ENCODE data around the gene LIMK1. TPM values are rescaled to one million over a fixed set of nuclear protein-coding genes. Genes with fewer than 3 reads are reported as not detected.

Gene LIMK1
- total and polyA plus RNA-seq, 2 donors (not counting 3 experiments of a cell fraction or from before 2014, with no cell fraction given) = 52.9 to 54.5 TPM

DNA sequence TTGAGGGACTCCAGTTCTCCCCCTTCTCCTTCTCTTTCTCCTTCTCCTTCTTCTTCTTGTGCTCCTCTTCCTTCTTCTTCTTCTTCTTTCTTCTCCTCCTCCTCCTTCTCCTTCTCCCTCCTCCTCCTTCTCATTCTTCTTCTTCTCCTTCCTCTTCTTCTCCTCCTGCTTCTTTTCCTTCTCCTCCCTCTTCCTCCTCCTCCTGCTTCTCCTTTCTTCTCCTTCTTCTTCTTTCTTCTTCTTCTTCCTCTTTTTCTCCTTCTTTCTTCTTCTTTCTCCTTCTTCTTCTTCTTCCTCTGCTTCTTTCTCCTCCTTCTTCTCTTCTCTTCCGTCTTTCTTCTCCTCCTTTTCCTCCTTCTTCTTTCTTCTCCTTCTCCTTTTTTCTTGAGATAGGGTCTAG is 25.6 kb upstream of the LIMK1 start:
- dilution Hi-C loops (cut with MboI; ENCODE audit: extremely low pct_ligation_motif_present, low sequenced_read_pairs) (no loop called here), intact Hi-C loops (cut with micrococcal nuclease) (no loop called here)
- Histone ChIP-seq H4K20me1 (replicated peaks; ENCODE audit: control insufficient read depth, extremely low read depth, insufficient read depth, low read length) (no peaks in the 10 kb centered on the region), H3K9ac (replicated peaks; ENCODE audit: extremely low read depth, insufficient read depth, low read length) (no peak overlapping the region), H3K79me2 (ENCODE audit: control insufficient read depth, insufficient read depth, low read length) (no peaks in the 10 kb centered on the region), H3K4me3 (replicated peaks in 1 of 3; ENCODE audit: insufficient read depth in 1 of 3, low read depth in 1 of 3, low read length in 3 of 3) (no peak overlapping the region), H2AFZ (ENCODE audit: low read depth, low read length) (no peak overlapping the region), H3K27me3 (ENCODE audit: control insufficient read depth in 2 of 2, insufficient read depth in 2 of 2, low read length in 2 of 2) (peaks cover 0 to 3% of the 10 kb centered on the region in 2 experiments), H3K9me1 (replicated peaks; ENCODE audit: control insufficient read depth, extremely low read depth, insufficient read depth, low read length) (no peaks in the 10 kb centered on the region), H3K27ac (ENCODE audit: insufficient read depth, low read depth, low read length) (no peak overlapping the region), H3K4me2 (ENCODE audit: insufficient read depth, low read length) (no peak overlapping the region), H3K36me3 (ENCODE audit: control insufficient read depth in 2 of 2, extremely low read depth in 1 of 2, insufficient read depth in 2 of 2, low read length in 2 of 2) (no peaks in the 10 kb centered on the region), H3K4me1 (ENCODE audit: control insufficient read depth, extremely low read depth, insufficient read depth, low read length) (peaks cover 4% of the 10 kb centered on the region), H3K9me3 (replicated peaks; ENCODE audit: control insufficient read depth, insufficient read depth, low read length) (no peaks in the 10 kb centered on the region)
- ChIA-PET POLR2A (no interaction called here), CTCF (no interaction called here)
- BruUV-seq (replicated peaks) = no TSS peak
- no peak for FAIRE-seq
- no peak for DNase-seq (ENCODE audit: low read depth, low spot score)
- TF ChIP-seq MYC (IDR thresholded peaks at IDR 0.05; ENCODE audit: low read depth, low read length) (no peak), GATA2 (IDR thresholded peaks at IDR 0.05; ENCODE audit: insufficient read depth, insufficient read length, low read depth, low read length) (no peak), POLR2A (IDR thresholded peaks at IDR 0.05; ENCODE audit: low read depth, low read length) (no peak), FOS (IDR thresholded peaks at IDR 0.05; ENCODE audit: borderline replicate concordance, insufficient read depth, low read length) (no peak), POLR2AphosphoS5 (IDR thresholded peaks at IDR 0.05; ENCODE audit: insufficient read depth, low read depth, low read length) (no peak), JUN (IDR thresholded peaks at IDR 0.05; ENCODE audit: borderline replicate concordance, insufficient read depth, insufficient read length, low read depth) (no peak), EZH2 (IDR thresholded peaks at IDR 0.05; ENCODE audit: borderline replicate concordance, low read depth, low read length, severe bottlenecking) (no peak)
- TF ChIP-seq, protein P1, sequence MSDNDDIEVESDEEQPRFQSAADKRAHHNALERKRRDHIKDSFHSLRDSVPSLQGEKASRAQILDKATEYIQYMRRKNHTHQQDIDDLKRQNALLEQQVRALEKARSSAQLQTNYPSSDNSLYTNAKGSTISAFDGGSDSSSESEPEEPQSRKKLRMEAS (IDR thresholded peaks at IDR 0.05; ENCODE audit: insufficient read depth, insufficient read length) = no peak
- TF ChIP-seq, protein P2, sequence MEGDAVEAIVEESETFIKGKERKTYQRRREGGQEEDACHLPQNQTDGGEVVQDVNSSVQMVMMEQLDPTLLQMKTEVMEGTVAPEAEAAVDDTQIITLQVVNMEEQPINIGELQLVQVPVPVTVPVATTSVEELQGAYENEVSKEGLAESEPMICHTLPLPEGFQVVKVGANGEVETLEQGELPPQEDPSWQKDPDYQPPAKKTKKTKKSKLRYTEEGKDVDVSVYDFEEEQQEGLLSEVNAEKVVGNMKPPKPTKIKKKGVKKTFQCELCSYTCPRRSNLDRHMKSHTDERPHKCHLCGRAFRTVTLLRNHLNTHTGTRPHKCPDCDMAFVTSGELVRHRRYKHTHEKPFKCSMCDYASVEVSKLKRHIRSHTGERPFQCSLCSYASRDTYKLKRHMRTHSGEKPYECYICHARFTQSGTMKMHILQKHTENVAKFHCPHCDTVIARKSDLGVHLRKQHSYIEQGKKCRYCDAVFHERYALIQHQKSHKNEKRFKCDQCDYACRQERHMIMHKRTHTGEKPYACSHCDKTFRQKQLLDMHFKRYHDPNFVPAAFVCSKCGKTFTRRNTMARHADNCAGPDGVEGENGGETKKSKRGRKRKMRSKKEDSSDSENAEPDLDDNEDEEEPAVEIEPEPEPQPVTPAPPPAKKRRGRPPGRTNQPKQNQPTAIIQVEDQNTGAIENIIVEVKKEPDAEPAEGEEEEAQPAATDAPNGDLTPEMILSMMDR (IDR thresholded peaks at IDR 0.05; ENCODE audit: extremely low read depth in 1 of 2, insufficient read depth in 1 of 2, low read depth in 1 of 2, low read length in 2 of 2) = no peak
